ENCODE measurements around the gene AHDC1.

Gene AHDC1

GRCh38 chr1:27617420-27617819 is 13.5 kb upstream of the AHDC1 start:
- DNase-seq (ENCODE audit: low spot score) = no peak
- Histone ChIP-seq H3K4me3 (no peak overlapping the region), H3K27ac (no peak overlapping the region)
- TF ChIP-seq, protein P1, sequence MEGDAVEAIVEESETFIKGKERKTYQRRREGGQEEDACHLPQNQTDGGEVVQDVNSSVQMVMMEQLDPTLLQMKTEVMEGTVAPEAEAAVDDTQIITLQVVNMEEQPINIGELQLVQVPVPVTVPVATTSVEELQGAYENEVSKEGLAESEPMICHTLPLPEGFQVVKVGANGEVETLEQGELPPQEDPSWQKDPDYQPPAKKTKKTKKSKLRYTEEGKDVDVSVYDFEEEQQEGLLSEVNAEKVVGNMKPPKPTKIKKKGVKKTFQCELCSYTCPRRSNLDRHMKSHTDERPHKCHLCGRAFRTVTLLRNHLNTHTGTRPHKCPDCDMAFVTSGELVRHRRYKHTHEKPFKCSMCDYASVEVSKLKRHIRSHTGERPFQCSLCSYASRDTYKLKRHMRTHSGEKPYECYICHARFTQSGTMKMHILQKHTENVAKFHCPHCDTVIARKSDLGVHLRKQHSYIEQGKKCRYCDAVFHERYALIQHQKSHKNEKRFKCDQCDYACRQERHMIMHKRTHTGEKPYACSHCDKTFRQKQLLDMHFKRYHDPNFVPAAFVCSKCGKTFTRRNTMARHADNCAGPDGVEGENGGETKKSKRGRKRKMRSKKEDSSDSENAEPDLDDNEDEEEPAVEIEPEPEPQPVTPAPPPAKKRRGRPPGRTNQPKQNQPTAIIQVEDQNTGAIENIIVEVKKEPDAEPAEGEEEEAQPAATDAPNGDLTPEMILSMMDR (IDR thresholded peaks at IDR 0.05) = no peak

- no peak overlapping the region for H3K27ac ChIP-seq
Observed at GRCh38 chr1:27616441-27616840, 12.5 kb upstream of the AHDC1 start.

GRCh38 chr1:27615346-27616192 is 11.6 kb upstream of the AHDC1 start:
- no peak for DNase-seq (ENCODE audit: low spot score)
- no peak overlapping the region for H3K27ac ChIP-seq
- TF ChIP-seq, protein P1 (IDR thresholded peaks at IDR 0.05) = no peak
- no peak overlapping the region for H3K4me3 ChIP-seq

More at GRCh38 chr1:27616441-27616840, 12.5 kb upstream of the AHDC1 start:
- H3K4me3 ChIP-seq = no peak overlapping the region
- no peak for DNase-seq (ENCODE audit: low spot score)
- TF ChIP-seq, protein P1 (IDR thresholded peaks at IDR 0.05) = no peak

DNA sequence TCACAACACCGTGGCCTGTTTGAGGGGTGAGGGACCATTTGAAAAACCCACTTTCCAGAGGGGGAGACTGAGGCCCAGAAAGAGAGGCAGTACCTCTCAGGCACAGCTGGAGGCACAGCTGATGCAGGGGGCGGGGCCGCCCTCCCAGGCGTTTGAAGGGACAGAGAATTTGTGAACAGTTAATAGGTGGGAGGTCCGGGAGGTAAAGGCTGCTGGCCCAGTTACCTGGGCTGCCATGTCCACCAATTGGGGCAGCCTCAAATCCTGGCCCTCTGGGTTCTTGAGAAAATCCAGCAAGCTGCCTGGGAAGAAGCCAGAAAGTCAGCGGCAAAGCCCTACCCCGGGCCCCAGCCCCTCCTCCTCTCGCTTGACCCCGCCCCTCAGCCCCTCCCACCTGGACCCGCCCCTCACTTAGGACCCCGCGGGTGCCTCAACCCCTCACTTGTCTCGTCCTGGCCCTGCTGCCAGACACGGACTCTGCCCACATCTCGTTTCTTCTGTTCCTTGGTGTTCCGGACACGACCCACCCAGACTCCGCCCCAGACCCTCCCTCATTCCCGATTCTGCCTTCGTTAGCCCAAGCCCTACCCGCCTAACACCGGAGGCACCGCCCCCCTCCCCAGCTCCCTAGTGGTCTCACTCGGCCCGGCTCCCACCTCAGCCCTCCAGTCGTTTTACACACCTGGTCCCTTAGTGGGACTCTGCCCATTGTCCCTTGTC is 10.8 kb upstream of the AHDC1 start:
- TF ChIP-seq, protein P1 (IDR thresholded peaks at IDR 0.05) = no peak
- Histone ChIP-seq H3K4me3 (peak overlapping the region; percentile 5), H3K27ac (no peak overlapping the region)
- DNase-seq (ENCODE audit: low spot score) = no peak

DNA sequence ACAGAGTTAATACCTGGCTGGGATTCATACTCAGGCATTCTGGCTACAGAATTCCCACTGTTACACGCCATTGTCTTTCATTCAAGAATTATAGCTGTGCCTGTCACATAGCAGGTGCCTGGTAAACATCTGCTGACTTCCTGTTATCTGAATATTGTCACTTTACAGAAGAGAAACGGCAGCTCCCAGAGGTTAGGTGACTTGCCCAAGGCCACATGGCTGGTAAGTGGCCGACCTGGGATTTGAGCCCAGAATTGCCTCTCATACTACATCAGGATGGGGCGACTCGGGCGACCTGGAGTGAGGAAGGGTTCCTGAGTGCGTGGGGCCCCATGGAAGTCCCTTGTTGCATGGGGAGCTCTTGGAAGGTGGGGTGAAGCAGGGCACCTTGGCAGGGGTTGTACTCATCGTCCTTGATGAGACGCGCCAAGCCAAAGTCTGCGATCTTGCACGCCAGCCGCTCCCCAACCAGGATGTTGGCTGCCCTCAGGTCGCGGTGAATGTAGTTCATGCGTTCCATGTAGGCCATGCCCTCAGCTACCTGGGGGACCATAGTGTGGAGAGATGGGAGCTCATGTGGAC is 10.2 kb upstream of the AHDC1 start:
- TF ChIP-seq, protein P1 (IDR thresholded peaks at IDR 0.05) = no peak
- Histone ChIP-seq H3K27ac (no peak overlapping the region), H3K4me3 (no peak overlapping the region)
- DNase-seq (ENCODE audit: low spot score) = no peak

- Histone ChIP-seq H3K4me3 (no peak overlapping the region), H3K27ac (no peak overlapping the region)
- DNase-seq (ENCODE audit: low spot score) = no peak
- TF ChIP-seq, protein P1 (IDR thresholded peaks at IDR 0.05) = no peak
Observed at GRCh38 chr1:27612718-27613117, 8.8 kb upstream of the AHDC1 start.
